NCI-H146 (cell line): ENCODE results near the gene TMEM106B.
"Not testable (repeated sequence)": the region's sequence is repeated elsewhere in the genome, so short reads cannot be mapped to it uniquely, and the experiment has no call there.

Experiments used
- DNase-seq: peaks from one replicate; lab custom pipeline; 2025; lab: John Stamatoyannopoulos, UW

The TMEM106B gene

DNA sequence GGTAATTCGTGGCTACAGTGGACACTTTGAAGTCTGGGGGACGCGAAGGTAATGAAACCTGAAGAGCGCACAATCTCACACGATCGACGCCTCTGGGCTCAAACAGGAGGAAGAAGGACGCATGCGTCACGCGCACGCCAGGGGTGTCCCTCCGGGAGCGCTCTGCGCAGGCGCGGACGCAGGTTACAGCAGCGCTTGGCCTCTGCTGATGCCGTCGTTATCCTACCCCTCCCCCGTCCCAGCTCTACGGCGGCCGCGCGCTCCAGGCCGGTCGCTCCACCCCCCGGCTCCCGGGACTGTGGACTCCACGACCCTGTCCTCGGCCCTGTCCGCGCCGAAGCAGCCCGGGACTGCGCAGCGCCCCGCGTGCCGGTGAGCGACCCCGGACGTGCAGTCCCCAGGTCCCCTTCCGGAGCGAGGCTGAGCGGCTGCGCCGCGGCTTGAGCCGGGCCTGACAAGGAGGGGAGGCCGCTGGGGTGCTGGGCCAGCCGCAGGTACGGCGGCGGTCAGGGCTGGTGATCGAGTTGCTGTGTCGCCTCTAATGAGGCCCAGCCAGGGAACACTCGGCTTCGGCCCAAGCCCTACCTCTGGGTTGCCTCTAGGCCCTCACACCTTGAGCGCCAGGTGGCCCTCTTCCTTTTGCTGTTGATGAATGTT lies at the start of gene TMEM106B:
Gene TMEM106B (plus strand): TSS at position 241 of the 657 bp plus-strand sequence. CDS start 3,517 bp downstream, outside the sequence.
- peak; percentile 97 for DNase-seq

DNA sequence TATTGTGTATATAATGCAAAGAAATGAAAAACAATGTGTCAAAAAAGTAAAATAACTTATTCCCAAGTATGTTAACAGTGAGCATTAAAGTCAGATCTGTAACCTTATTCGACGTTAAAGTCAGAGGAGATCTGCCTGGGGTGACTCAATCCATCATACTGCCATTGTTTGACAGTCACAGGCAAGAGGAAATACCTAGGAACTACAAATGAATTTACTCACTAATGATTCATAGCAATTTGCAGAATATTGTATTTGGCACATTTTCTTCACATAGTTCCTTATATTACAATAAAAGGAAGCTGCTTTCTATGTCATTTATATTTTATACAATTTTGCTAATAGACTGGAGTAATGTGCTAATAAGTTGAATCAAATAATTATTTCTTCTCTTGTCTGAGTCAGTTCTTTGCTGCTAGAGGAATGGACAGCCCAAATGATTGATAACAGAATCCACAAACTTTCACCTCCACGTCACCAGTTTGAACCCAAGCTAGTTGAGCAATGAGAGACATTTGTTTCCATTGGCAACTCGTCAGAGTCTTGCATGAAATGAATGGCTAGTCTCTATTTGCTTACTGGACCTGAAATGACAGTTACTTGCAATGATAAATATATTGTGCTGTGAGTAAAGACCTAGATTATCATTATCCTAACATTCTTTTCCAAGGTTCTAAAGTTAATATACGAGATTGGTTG lies 48.5 kb upstream of the TMEM106B start:
- DNase-seq: no peak

DNA sequence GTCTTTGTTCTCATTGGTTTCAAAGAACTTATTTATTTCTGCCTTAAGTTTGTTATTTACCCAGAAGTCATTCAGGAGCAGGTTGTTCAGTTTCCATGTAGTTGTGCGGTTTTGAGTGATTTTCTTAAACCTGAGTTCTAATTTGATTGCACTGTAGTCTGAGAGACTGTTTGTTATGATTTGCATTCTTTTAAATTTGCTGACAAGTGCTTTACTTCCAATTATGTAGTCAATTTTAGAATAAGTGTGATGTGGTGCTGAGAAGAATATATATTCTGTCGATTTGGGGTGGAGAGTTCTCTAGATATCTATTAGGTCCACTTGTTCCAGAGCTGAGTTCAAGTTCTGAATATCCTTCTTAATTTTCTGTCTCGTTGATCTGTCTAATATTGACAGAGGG lies 43.0 kb upstream of the TMEM106B start:
- not testable (repeated sequence) for DNase-seq

DNA sequence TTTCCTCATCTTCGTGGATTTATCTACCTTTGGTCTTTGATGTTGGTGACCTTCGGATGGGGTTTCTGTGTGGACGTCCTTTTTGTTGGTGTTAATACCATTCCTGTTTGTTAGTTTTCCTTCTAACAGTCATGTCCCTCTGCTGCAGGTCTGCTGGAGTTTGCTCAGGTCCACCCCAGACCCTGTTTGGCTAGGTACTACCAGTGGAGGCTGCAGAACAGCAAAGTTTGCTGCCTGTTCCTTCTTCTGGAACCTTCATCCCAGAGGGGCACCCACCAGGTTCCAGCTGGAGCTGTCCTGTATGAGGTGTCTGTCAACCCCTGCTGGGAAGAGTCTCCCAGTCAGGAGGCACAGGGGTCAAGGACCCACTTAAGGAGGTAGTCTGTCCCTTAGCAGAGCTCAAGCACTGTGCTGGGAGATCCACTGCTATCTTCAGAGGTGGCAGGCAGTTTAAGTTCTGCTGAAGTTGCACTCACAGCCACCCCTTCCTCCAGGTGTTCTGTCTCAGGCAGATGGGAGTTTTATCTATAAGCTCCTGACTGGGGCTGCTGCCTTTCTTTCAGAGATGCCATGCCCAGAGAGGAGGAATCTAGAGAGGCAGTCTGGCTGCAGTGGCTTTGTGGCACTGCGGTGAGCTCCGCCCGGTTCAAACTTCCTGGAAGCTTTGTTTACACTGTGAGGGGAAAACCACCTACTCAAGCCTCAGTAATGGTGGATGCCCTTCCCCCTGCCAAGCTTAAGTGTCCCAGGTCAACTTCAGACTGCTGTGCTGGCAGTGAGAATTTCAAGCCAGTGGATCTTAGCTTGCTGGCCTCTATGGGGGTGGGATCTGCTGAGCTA lies 40.9 kb upstream of the TMEM106B start:
- not testable (repeated sequence) for DNase-seq

DNA sequence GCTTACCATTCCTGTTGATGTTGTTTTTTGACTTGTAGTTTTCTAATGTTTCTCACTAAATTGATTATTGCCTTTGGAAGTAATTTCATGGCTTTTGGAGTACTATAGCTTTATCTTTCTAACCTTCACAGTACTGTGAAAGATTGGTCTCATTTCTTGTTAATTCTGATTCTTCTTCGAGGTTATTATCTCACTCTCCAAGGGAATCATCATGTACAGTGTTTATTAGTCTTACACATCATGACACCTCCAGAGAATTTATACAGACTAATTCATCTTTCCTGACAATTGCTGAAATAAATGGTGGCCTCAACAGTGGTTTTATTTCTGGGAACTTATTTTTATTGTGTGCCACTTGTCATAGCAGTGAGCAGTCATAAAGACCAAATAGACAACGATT lies 37.4 kb upstream of the TMEM106B start:
- DNase-seq: no peak

DNA sequence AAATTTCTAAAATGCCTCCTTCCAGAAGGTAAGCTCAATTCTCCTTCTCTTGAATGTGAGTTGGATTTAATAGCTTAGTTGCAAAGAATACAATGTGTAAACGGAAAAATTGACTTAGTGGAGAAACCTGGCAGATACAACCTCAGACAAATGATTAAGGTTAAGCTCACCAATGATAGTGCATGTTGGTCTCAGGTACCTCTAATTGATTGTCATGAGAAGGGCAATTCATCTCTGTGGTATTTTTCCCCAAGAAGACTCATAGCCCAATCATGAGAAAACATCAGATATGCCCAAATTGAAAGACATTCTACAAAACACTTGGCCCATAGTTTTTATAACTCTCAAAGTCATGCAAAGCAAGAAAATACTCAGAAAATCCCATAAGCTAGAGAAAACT lies 36.2 kb upstream of the TMEM106B start:
- no peak for DNase-seq

DNA sequence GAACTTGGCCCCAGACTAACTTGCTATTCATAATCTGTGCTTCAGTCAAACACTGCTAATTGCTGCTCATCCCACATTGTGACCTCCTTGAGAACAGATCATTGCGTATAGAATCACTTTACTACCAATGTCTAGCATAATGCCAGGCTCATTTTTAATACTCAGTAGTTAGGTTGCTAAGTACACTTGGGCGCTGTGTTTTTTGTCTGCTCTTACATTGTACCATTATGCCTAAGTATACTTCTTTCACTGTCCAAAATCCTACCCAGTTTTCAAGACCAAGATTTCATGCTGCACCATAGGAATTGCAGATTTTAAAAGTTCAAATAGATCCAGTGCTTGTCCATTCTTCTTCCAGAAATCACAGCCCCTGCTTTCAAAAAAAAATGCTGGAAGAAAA lies 32.8 kb upstream of the TMEM106B start:
- DNase-seq: no peak

DNA sequence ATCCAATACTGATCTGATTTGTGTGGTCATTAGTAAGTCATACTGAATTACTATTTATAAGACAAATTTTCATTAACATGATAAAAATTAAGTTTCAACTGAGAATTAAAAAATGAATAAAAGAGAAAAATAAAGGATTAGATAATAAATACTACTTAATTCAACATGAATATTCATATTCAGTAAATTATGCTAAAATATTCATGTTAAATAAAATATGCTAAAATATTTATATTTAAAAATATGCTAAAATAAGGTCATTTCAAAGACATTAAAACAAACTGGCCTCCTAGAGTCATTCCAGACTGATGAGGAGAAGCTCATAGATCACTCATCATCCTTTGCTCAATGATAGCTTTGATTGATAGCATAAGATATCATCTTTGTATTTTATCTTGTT lies 16.7 kb upstream of the TMEM106B start:
- DNase-seq: no peak

DNA sequence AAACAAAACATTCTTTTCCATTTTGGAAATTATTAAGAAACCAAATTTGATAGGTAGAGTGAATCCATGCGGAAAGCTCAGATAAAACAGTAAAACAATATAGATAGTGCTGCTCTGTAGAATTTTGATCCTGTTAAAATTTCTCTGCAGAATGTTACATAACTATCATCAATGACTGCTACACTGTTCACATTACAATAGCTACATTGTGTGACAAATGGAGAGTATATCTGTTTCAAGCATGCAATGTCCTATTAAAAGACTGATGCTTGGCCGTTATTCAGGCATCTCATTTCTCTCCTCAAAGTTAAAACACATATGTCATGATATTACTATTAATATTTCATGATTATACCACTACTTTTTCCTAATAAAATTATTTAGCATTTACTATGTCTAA lies 14.7 kb upstream of the TMEM106B start:
- DNase-seq: no peak

DNA sequence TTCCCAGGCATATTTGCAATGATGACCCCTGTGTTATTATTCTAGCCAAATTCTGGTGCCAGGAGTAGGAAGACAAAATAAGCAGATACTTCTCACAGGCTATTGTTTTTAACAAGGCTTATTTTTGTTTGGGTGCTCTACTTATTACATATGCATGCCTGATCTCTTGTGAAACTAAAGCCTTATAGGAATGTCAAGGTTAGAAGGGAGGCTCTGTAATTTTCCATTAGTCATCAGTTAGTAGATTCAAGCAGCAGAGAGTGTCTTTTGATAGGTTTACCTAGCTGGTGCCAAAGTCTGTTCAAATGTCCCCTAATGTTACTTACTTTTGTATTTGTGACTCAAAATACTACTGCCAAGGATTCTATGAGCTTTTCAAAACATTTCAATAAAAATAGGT lies 11.7 kb upstream of the TMEM106B start:
- DNase-seq: no peak

DNA sequence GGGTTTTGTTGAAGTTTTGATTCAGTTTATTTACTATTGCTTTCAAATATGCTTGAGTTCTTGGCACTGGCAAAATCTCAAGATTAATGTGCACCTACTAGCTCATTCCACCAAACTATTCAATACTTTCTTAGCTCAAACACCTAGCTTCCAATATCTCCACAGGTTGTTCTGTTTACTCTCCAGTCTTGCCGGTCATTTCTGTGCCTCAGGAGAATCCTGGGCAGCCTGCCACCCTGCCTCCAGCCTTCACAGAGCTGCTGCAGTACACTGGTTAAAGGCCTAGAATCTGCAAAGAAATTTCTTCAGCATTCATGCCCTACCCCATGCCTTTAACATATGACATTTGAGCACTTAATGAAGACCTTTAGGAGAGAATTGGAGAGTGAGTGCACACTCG lies 4.0 kb upstream of the TMEM106B start:
- DNase-seq: no peak

DNA sequence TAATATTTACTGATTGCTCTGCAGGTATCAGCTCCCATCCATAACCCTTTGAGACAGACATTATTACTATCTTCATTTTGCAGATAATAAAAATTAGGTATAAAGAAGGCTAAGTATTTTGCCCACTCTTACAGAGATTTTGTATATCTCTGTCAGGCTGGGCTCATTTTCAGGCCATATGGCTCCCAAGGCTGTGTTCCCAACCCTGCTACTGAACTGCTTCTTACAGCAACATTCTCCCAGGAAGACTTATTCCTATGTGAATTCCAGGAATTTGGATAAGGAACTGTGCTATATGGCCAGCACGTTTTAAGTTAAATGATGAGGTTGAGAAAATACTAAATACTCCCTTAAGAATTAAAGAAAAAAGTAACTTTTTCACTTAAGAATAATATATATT lies 1.9 kb upstream of the TMEM106B start:
- no peak for DNase-seq

DNA sequence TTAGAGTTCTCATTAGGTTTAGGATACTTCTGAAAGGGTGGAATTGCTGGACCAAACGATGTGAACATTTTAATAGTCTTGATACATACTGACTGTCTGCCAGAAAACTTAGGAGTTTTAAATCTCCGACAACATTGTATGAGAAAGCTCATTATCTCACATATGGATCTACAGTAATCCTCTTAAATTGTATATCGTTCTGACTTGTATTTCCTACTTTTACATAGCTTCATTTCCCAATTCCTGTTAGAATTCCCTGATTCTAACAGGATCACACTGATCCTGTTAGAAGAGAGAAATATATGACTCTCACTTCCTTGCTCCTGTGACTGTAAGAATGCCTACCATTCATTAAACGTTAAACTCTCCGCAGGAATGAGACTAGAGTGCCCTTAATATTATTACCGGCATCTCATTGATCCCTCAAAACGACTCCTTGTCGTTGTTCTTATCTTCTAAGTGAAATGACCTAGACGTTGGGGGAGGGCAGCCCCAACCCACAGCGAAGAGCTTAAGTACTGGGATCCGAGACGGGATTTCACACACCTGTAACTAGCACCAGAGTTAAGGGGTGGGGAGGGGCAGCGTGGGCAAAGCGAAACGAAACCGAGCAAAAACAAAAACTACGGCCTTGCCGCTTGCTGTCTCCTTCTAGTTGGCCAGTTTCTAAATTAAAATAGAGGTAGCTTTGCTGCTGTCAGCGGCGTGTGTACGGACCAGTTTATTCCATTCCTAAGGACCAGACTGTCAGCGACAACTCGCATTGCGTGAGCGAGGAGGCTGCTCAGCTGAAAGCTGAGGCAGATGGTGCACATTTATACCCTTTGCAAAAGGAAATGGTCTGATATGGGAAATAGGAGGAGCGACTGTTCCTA lies 678 bp upstream of the TMEM106B start:
- DNase-seq: peak; percentile 64

DNA sequence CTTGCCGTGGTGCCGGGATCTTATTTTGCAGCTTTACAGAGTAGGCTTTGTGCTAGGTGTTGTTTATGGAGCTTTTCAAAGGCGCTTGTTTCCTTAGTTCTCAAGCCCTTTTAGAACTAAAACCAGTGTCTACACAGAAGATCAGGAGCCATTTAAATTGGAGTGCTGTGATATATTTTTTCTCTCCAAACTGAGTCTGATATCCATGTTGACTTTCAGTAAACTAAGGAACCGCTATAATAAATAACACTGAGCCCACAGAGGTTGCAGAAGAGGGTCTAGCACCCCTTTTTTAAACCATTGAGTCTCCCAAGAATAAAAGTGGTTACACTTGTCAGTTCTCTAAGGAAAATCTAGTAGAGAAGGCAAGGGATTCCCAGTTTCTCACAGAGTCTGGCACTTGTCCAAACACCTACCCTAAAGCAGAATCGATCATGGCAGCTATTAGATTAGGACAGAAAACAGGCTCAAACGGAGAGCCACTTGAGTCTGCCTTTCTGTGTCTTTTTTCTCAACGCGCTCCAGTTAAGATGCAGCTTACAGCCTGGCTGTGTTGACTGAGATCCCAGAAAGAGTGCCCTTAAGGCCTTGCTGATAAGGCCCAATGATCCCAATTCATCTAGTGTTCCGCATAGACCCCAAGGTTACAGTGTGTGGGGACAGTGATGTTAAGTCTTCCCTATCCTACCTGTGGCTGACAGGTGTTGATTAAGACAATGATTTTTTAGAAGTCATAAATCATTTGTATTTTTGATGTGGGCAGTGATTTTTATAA lies 804 bp downstream of the TMEM106B start:
- DNase-seq: peak; percentile 22

DNA sequence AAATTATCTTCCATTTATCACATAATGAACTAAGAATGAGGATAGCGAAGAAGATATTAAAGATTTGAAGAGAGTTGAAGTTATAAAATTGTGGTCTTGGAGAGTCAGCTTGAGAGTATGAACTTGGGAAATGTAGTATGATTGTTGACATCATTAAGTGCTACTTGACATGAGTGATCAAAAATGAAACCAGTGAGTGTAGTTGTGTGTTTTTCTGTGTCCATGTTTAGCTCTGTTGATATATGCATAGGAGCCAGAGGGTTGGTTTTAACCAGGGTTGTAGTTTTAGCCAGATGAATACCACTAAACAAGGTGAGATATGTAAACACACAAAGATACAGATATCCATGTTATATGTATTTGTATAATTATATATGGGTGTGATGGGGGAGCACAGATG lies 6.2 kb downstream of the TMEM106B start:
- no peak for DNase-seq

DNA sequence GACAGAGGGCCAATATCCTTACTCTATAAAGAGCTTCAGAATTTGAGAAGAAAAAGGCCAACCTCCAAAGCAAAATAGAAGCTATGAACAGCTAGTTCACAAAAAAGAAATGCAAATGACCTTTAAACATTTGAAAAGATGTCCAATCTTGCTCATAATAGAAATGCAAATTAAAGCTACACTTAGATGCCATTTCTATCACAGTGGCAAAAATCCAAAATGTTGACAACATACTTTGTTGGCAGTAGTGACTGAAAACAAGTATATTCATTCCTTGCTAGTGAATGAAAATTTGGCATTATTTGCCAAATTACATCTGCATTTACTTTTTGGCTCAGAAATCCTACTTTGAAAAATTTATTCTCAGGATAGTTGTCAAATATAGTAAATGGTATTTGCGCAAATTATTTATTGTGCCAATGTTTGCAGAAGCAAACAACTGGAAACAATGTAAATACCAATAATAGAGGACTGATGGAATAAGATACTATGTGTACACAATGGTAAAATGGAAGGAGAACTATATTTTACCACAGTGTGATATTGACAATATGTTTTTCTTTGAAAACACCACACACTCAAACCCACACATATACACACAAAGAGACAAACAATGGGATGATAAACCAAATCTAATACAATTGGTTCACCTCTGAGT lies 9.4 kb downstream of the TMEM106B start:
- peak; percentile 35 for DNase-seq

DNA sequence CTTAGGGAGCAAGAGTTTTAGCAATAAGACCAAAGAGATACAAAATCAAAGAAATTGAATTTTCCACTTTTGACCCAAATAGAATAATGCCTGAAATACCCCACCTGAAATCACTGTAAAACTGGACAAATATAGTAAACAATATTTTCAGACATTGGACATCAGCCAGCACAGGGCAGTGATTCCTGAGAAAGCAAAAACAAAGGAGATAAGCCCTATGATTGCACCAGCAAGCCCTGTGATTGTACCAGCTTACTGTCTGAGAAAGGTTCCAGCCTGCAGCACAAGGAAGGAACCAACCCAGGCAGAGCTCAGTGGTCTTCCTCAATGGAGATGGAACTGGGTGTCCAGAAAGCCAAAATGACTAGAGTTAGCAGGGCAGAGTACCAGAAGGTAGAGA lies 10.3 kb downstream of the TMEM106B start:
- peak; percentile 7 for DNase-seq

DNA sequence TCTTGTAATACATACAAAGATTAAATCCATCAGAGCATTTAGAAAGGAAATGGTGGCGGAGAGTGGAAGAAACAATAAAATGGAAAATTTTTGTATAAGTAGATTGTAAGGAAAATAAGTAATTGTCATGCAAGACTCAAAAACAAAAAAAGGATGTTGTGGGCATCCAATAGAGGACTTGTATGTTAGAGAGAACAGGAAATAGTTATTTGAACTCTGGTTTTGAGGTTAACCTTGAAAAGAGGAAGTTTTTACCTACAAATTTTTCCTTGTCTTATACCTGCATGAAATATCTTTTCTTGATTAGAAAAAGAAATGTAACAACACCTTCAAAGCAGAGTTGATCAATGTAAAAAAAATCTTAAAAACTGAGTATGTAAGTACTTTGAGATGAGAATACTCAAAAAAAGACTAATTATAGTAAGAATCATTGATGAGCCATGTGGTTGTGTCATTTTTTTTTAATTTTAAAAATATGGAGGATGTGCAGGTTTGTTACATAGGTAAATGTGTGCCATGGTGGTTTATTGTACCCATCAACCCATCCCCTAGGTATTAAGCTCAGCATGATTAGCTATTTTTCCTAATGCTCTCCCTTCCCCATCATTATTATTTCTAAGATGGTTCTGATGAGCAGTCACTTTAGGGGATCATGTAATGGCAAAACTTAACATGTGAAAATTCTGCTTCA lies 11.9 kb downstream of the TMEM106B start:
- no peak for DNase-seq

DNA sequence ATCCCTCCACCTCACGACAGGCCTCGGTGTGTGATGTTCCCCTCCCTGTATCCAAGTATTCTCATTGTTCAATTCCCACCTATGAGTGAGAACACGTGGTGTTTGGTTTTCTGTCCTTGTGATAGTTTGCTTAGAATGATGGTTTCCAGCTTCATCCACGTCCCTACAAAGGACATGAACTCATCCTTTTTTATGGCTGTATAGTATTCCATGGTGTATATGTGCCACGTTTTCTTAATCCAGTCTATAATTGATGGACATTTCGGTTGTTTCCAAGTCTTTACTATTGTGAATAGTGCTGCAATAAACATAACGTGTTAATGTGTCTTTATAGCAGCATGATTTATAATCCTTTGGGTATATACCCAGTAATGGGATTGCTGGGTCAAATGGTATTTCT lies 13.9 kb downstream of the TMEM106B start:
- not testable (repeated sequence) for DNase-seq

DNA sequence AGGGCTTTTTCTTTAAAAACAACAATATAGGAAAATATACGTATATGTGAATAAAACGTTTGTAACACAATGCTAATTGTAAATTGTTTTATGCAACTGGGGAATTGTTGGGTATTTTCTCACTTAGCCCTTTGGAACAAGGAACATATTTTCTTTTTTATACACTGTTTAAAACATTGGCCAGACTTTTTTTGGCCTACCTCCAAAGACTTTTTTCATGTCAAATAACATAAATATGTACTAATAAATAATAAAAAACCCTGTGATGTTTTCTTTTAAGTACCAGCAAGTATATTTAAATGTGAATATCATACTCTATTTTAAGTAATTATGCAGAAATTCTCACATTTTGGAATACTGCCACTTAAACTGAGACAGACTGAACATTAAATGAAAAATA lies 15.7 kb downstream of the TMEM106B start:
- no peak for DNase-seq
